Calu3 (cell line): ENCODE results near the gene DMAC2. TPM values are rescaled to one million over a fixed set of nuclear protein-coding genes. Genes with fewer than 3 reads are reported as not detected.
"Not testable (repeated sequence)": the region's sequence is repeated elsewhere in the genome, so short reads cannot be mapped to it uniquely, and the experiment has no call there.

Experiments
- BruUV-seq: library from RNA; stranded (reverse); fragments of 400-500 nt; replicated peaks from 2 replicates; lab custom pipeline; 2021; lab: Mats Ljungman, UMichigan
- CTCF ChIA-PET: fragments of 300-600 bp; sonication (Branson Sonifier 250); formaldehyde crosslinking; loops from one replicate; lab custom pipeline; 2022; ENCODE audit warnings: antibody characterized with exemption; lab: Charles Lee
- DNase-seq: peaks from one replicate; pipeline ENCODE4 v3.0.0; 2022
- H3K27ac Mint-ChIP-seq: one replicate; pipeline ENCODE4 v1.8.0; 2022; ENCODE audit warnings: mixed read lengths; ENCODE audit not compliant: unreplicated experiment
- H3K27me3 Mint-ChIP-seq: one replicate; pipeline ENCODE4 v1.8.0; 2022; ENCODE audit warnings: mixed read lengths; ENCODE audit not compliant: unreplicated experiment
- H3K36me3 Mint-ChIP-seq: one replicate; pipeline ENCODE4 v1.8.0; 2022; ENCODE audit warnings: mild to moderate bottlenecking, moderate library complexity, mixed read lengths; ENCODE audit not compliant: insufficient read depth, unreplicated experiment
- H3K4me1 Mint-ChIP-seq: one replicate; pipeline ENCODE4 v1.8.0; 2022; ENCODE audit warnings: mild to moderate bottlenecking, low read depth, mixed read lengths; ENCODE audit not compliant: unreplicated experiment
- H3K4me3 Mint-ChIP-seq: one replicate; pipeline ENCODE4 v1.8.0; 2022; ENCODE audit warnings: mild to moderate bottlenecking, low read depth, moderate library complexity, mixed read lengths; ENCODE audit not compliant: unreplicated experiment
- H3K9me3 Mint-ChIP-seq: one replicate; pipeline ENCODE4 v1.8.0; 2022; ENCODE audit warnings: low read depth, mixed read lengths; ENCODE audit not compliant: unreplicated experiment
- CTCF ChIP-seq: fragments of 200-600 bp; IDR thresholded peaks from one replicate; pipeline ENCODE4 v1.8.0; 2022; ENCODE audit warnings: antibody characterized with exemption; ENCODE audit not compliant: unreplicated experiment
- intact Hi-C: fragments of 100-400 bp; cut with micrococcal nuclease; formaldehyde crosslinking; loops from one replicate; pipeline ENCODE4 v1.10.0; 2022; ENCODE audit not compliant: unreplicated experiment
- total RNA-seq: library from RNA; stranded (reverse); gene quantifications from 2 replicates; pipeline ENCODE4 v1.2.3, GENCODE V29; 2022

DMAC2 gene
- total RNA-seq, 1 experiment from 2014 or later: 50.5 TPM

- H3K36me3 Mint-ChIP-seq: no peaks in the 10 kb centered on the region
- no TSS peak for BruUV-seq
- H3K4me1 Mint-ChIP-seq: peaks cover 19% of the 10 kb centered on the region
- TF ChIP-seq CTCF: no peak
- CTCF ChIA-PET: no interaction called here
- H3K4me3 Mint-ChIP-seq: no peak overlapping the region
- no peaks in the 10 kb centered on the region for H3K9me3 Mint-ChIP-seq
- H3K27me3 Mint-ChIP-seq: no peaks in the 10 kb centered on the region
- DNase-seq: no peak
- H3K27ac Mint-ChIP-seq: no peak overlapping the region
- intact Hi-C loops: no loop called here
These were observed 27.8 kb downstream of the DMAC2 start for GRCh38 chr19:41411968-41412265.

GRCh38 chr19:41411100-41411967 is 28.4 kb downstream of the DMAC2 start:
- Mint-ChIP-seq H3K9me3 (no peaks in the 10 kb centered on the region), H3K4me1 (peaks cover 19% of the 10 kb centered on the region), H3K27me3 (no peaks in the 10 kb centered on the region), H3K4me3 (no peak overlapping the region), H3K36me3 (no peaks in the 10 kb centered on the region), H3K27ac (no peak overlapping the region)
- DNase-seq: no peak
- BruUV-seq: no TSS peak
- intact Hi-C loops: no loop called here
- CTCF ChIA-PET: no interaction called here
- no peak for TF ChIP-seq CTCF

GRCh38 chr19:41410336-41411054 is 29.2 kb downstream of the DMAC2 start:
- CTCF ChIA-PET: interaction anchor here (1.3 to 2.1 kb wide), 4 partner anchors 29 to 58 kb away, joined by 3 to 7 read pairs (median 5); partner anchors contain the start of genes B9D2, DMAC2, ERICH4 and TGFB1
- Mint-ChIP-seq H3K4me1 (peaks cover 19% of the 10 kb centered on the region), H3K27ac (peak overlapping the region; percentile 14), H3K27me3 (no peaks in the 10 kb centered on the region), H3K4me3 (no peak overlapping the region), H3K36me3 (no peaks in the 10 kb centered on the region), H3K9me3 (no peaks in the 10 kb centered on the region)
- no peak for DNase-seq
- BruUV-seq: no TSS peak
- intact Hi-C loops: no loop called here
- no peak for TF ChIP-seq CTCF

- Mint-ChIP-seq H3K4me3 (peak overlapping the region; percentile 18), H3K27me3 (no peaks in the 10 kb centered on the region), H3K36me3 (no peaks in the 10 kb centered on the region), H3K9me3 (no peaks in the 10 kb centered on the region), H3K27ac (peak overlapping the region; percentile 79), H3K4me1 (peaks cover 19% of the 10 kb centered on the region)
- no TSS peak for BruUV-seq
- peak; percentile 71 for DNase-seq
- intact Hi-C loops: no loop called here
- no peak for TF ChIP-seq CTCF
- CTCF ChIA-PET: interaction anchor here (0.6 to 2.1 kb wide), 9 partner anchors 18 to 161 kb away, joined by 3 to 7 read pairs (median 4); partner anchors contain the start of genes B3GNT8, B9D2, DMAC2 and ERICH4
These were observed 30.4 kb downstream of the DMAC2 start for GRCh38 chr19:41409288-41409687.

- DNase-seq, intact Hi-C loops, H3K9me3 Mint-ChIP-seq, H3K27me3 Mint-ChIP-seq, BruUV-seq, H3K36me3 Mint-ChIP-seq: not testable (repeated sequence)
- Mint-ChIP-seq H3K4me1 (peaks cover 19% of the 10 kb centered on the region), H3K27ac (peak overlapping the region; percentile 79), H3K4me3 (peak overlapping the region; percentile 18)
- CTCF ChIA-PET: interaction anchor here (0.6 to 2.1 kb wide), 8 partner anchors 18 to 162 kb away, joined by 3 to 7 read pairs (median 4); partner anchors contain the start of genes B3GNT8, DMAC2, ERICH4 and TGFB1
These were observed 30.9 kb downstream of the DMAC2 start for GRCh38 chr19:41408846-41409245.
